ENCODE data around the gene RAD23B.
"Not testable (repeated sequence)": the region's sequence is repeated elsewhere in the genome, so short reads cannot be mapped to it uniquely, and the experiment has no call there.

RAD23B gene

GRCh38 chr9:107282759-107283622 lies at the start of gene RAD23B:
Gene RAD23B (plus strand): TSS chr9:107283279. CDS start chr9:107283630, 351 bp downstream.
- DNase-seq (ENCODE audit: low read depth, low spot score), result peak; percentile 96

- DNase-seq (ENCODE audit: low read depth, low spot score), result no peak
These were observed 47.2 kb upstream of the RAD23B start for GRCh38 chr9:107235765-107236442.

- DNase-seq (ENCODE audit: low read depth, low spot score), result no peak
These were observed 45.2 kb upstream of the RAD23B start for GRCh38 chr9:107237873-107238272.

DNA sequence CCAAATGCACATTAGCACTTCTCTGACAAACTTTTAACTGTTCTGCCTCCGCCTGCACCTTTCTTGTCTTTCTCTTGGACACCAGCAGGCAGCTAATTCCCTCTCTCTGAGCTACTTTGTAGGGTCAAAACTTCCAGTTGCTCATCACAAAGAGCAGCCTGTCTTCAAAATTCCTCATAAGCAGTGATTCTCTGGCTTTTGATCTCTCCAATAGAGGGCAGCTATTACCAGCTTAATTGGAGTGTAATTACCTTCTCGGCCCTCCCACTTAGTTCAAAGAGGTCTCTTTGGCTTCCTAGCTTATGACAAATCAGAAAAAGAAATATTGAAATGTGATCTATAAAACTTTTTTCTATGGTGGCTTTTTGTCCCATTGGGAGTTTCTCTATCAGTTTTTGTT lies 43.6 kb upstream of the RAD23B start:
- DNase-seq (ENCODE audit: low read depth, low spot score), result no peak

GRCh38 chr9:107240260-107240659 lies 42.8 kb upstream of the RAD23B start:
- DNase-seq (ENCODE audit: low read depth, low spot score), result no peak

- no peak for DNase-seq (ENCODE audit: low read depth, low spot score)
These were observed 40.7 kb upstream of the RAD23B start for GRCh38 chr9:107242073-107243030.

DNA sequence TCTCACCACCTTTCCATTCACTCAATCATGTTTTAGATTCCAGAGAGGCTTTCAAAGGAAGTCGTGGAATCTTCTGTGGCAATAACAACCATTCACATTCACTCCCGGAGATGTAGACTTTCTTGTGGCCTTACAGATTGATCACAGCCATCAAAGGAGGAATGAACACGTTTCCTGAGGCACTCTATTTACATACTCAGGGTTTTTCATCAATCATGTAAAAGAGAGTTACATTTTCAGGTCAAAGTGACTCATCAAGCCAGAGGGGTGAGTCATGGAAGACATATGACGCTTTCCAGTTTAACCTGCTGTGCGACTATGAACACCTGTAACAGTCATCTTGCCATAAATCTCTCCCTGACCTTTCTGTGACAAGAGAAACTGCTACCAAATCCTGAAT lies 39.3 kb upstream of the RAD23B start:
- peak; percentile 16 for DNase-seq (ENCODE audit: low read depth, low spot score)

- DNase-seq (ENCODE audit: low read depth, low spot score), result no peak
These were observed 36.5 kb upstream of the RAD23B start for GRCh38 chr9:107246259-107247254.

- no peak for DNase-seq (ENCODE audit: low read depth, low spot score)
These were observed 34.4 kb upstream of the RAD23B start for GRCh38 chr9:107248714-107249113.

DNA sequence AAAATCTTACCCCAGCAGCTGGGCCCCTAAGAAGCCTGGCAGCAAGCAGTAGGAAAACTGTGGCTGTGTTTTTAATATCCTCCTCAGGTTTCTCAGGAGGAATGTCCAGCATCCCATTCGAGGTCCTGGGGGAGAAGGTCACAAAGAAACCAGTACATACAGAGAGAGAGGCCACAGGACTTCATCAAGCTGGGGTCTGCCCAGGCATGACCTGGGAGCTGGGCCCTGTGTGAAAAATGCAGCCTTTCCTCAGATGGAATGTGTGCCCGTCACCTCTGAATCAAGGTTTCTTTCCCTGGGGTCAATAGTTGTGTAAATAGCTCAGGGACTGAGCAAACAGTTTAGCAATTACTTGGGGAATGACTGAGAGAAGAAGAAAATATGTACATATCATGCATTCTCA lies 33.9 kb upstream of the RAD23B start:
- no peak for DNase-seq (ENCODE audit: low read depth, low spot score)

DNA sequence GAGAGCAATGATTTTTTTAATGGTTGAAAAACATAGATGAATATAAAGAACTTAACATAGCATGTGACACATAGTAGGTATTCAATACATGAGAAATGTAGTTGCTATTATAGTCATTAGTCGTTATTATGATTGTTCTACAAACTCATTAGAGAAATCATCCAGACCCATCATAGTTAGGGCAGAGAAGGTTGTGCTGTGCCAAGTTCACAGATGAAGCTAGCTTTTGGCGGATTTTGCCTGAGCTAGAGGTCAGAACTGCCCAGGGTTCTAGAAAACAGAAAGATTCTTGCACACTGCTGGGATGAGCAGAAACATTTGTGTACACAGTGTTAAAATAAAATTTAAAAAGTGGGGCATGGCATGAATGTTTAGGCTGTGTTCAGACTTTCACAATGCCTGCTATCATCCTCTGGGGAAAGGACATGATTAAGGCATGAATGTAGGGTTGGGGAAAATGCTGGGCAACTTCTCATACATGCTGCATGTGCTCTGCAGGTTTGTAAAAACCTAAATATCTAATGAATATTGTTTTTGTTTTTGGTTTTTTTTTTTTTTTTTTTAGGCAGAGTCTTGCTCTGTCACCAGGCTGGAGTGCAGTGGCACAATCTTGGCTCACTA lies 33.3 kb upstream of the RAD23B start:
- no peak for DNase-seq (ENCODE audit: low read depth, low spot score)

DNA sequence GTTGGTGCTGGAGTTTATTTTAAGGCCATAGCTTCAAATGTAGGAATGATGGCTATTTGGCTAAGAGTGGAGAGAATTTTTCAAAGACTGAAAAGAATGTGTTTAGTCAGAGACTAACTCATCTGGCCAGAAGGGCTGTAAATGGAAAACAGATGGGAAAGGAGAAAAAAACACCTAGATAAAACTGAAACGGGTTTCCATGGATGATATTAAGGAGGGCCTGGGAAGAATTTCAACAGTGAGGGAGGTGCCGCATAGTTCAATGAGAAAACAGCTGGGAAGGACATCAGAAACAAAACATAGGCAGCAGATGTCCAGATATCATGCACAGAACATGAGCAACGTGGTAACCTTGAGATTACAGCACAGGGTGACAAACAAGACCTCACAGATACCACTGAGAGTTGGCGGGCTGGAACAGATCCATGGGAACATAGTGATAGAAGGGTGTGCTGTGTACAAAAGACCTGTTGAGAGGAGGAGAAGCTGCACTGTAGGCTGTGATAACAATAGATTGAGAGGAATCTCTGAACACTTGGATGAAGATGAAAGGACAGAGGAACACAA lies 31.2 kb upstream of the RAD23B start:
- DNase-seq (ENCODE audit: low read depth, low spot score), result no peak

- DNase-seq (ENCODE audit: low read depth, low spot score), result no peak
These were observed 24.2 kb upstream of the RAD23B start for GRCh38 chr9:107258919-107259318.

DNA sequence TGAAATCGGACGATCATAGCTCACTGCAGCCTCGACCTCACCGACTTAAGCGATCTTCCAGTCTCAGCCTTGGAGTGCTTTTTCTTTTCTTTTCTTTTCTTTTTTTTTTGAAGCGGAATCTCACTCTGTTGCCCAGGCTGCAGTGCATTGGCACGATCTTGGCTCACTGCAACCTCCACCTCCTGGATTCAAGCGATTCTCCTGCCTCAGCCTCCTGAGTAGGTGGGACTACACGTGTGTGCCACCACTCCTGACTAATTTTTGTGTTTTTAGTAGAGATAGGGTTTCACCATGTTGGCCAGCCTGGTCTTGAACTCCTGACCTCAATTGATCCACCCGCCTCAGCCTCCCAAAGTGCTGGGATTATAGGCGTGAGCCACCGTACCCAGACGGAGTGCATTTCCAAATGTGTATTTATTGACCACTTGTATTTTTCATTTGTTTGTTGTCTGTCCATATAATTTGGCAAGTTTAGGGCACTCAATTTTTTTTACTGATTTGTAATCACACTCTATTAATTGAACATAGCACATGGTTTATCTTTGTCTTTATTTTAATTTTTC lies 23.2 kb upstream of the RAD23B start:
- DNase-seq (ENCODE audit: low read depth, low spot score), result not testable (repeated sequence)

GRCh38 chr9:107260437-107261081 lies 22.5 kb upstream of the RAD23B start:
- DNase-seq (ENCODE audit: low read depth, low spot score), result no peak

- no peak for DNase-seq (ENCODE audit: low read depth, low spot score)
These were observed 22.0 kb upstream of the RAD23B start for GRCh38 chr9:107261106-107261505.

- DNase-seq (ENCODE audit: low read depth, low spot score), result no peak
These were observed 19.8 kb upstream of the RAD23B start for GRCh38 chr9:107263289-107263688.

GRCh38 chr9:107266624-107267368 lies 16.3 kb upstream of the RAD23B start:
- no peak for DNase-seq (ENCODE audit: low read depth, low spot score)

Measured in activated naive CD8-positive, alpha-beta T cell treated with anti-CD3 and anti-CD28 coated beads, Interleukin-2, amount 50 U/mL, for 16 hours (primary cell).